CD8-positive, alpha-beta memory T cell (primary cell): Measurements from ENCODE around the gene AAGAB. TPM values are rescaled to one million over a fixed set of nuclear protein-coding genes. Genes with fewer than 3 reads are reported as not detected.

ENCODE experiments used
- CTCF ChIA-PET: fragments of 350-600 bp; sonication (Branson Sonifier 250); formaldehyde crosslinking; loops from one replicate; lab custom pipeline; 2021; ENCODE audit warnings: antibody characterized with exemption; lab: Charles Lee
- POLR2A ChIA-PET: fragments of 350-600 bp; sonication (Branson Sonifier 250); formaldehyde crosslinking; loops from one replicate; lab custom pipeline; 2021; ENCODE audit warnings: antibody characterized with exemption; lab: Charles Lee
- DNase-seq, 5 donors: peaks; one replicate each; pipeline versions ENCODE4 v3.0.0 to v3.0.0-alpha.2; 2020 to 2022; ENCODE audit warnings: mixed read lengths in 1 of 5
- H3K27ac ChIP-seq: one replicate; pipeline ENCODE4 v1.7.0; 2013; ENCODE audit warnings: low read depth, mild to moderate bottlenecking, low read length, moderate library complexity
- H3K27me3 ChIP-seq: 2 replicates; pipeline ENCODE4 v1.7.0; 2013; ENCODE audit warnings: low read length, mild to moderate bottlenecking; ENCODE audit not compliant: insufficient read depth, poor library complexity, severe bottlenecking
- H3K36me3 ChIP-seq: 2 replicates; pipeline ENCODE4 v1.7.0; 2013; ENCODE audit warnings: mild to moderate bottlenecking, low read length, moderate library complexity; ENCODE audit not compliant: insufficient read depth
- H3K4me1 ChIP-seq: 2 replicates; pipeline ENCODE4 v1.7.0; 2013; ENCODE audit warnings: mild to moderate bottlenecking, low read length, moderate library complexity; ENCODE audit not compliant: insufficient read depth
- H3K4me3 ChIP-seq: 2 replicates; pipeline ENCODE4 v1.7.0; 2013; ENCODE audit warnings: mild to moderate bottlenecking, low read length
- H3K9me3 ChIP-seq: 2 replicates; pipeline ENCODE4 v1.7.0; 2013; ENCODE audit warnings: mild to moderate bottlenecking, low read length
- H3K27ac Mint-ChIP-seq, 8 donors: one replicate each; pipeline ENCODE4 v1.8.0; 2020 to 2021; ENCODE audit warnings: mixed read lengths in 8 of 8, mild to moderate bottlenecking in 6 of 8, inconsistent platforms in 3 of 8, moderate library complexity in 3 of 8
- H3K27me3 Mint-ChIP-seq, 2 donors: one replicate each; pipeline ENCODE4 v1.8.0; 2020 to 2021; ENCODE audit warnings: mixed read lengths in 2 of 2, mild to moderate bottlenecking in 1 of 2, moderate library complexity in 1 of 2
- H3K36me3 Mint-ChIP-seq, 3 donors: one replicate each; pipeline ENCODE4 v1.8.0; 2020 to 2021; ENCODE audit warnings: mixed read lengths in 3 of 3, inconsistent platforms in 1 of 3, mild to moderate bottlenecking in 1 of 3
- H3K4me1 Mint-ChIP-seq, 3 donors: one replicate each; pipeline ENCODE4 v1.8.0; 2020 to 2021; ENCODE audit warnings: mixed read lengths in 3 of 3, inconsistent platforms in 1 of 3, mild to moderate bottlenecking in 1 of 3
- H3K4me3 Mint-ChIP-seq, 7 donors: one replicate each; pipeline ENCODE4 v1.8.0; 2020 to 2021; ENCODE audit warnings: mixed read lengths in 7 of 7, mild to moderate bottlenecking in 6 of 7, moderate library complexity in 4 of 7, inconsistent platforms in 2 of 7
- H3K9me3 Mint-ChIP-seq, 5 donors: one replicate each; pipeline ENCODE4 v1.8.0; 2020 to 2022; ENCODE audit warnings: mixed read lengths in 5 of 5, mild to moderate bottlenecking in 3 of 5, moderate library complexity in 2 of 5, inconsistent platforms in 1 of 5
- polyA plus RNA-seq: library from polyadenylated mRNA; unstranded; fragments of 300-500 nt; fragmentation: Illumina TruSeq; gene quantifications from one replicate; pipeline ENCODE4 v1.2.3, GENCODE V29; 2021
- total RNA-seq, 2 experiments: library from RNA; stranded (reverse); gene quantifications; one replicate each; pipeline ENCODE4 v1.2.3, GENCODE V29; 2021

The AAGAB gene
- total and polyA plus RNA-seq, 3 experiments from 2014 or later: 53.9 to 76.1 (median 66.6) TPM

DNA sequence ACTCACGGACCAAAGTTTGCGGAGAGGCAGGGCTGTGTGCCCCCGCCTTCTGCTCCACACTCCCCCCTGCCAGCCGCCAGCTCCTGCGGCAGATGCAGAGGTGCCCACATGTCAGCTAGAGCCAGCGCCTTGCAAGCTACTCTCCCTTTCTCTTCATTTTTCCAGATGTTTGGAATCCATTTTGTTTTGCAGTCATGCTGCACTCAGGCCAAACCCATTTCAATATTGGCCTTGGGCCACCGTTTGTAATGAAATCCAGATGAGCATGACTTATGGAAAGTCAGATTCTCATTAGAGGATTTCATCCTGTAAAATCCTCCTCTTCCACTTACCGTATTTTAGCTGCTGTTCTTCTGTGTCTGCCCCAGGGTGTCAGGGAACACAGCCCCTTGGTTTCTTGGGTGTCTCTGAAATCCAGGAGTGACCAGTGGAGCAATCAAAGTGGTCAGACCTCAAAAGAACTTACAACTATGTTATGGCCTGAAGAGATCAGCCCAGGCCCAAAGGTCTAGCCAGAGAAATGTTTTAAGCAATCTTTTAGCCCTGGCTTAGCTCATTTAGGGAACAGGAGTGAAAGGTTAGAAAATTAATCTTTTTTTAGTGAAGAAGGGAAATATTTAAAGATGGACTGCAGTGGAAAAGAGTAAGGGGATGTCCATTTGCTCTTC is 65.8 kb downstream of the AAGAB start:
- H3K27ac ChIP-seq: no peak overlapping the region
- Mint-ChIP-seq H3K27me3 (peaks cover 0 to 8% of the 10 kb centered on the region in 2 donors), H3K27ac (peak overlapping the region in 6 of 8 donors; percentile 7 to 66 (median 51)), H3K4me3 (no peak overlapping the region), H3K9me3 (no peaks in the 10 kb centered on the region), H3K36me3 (peaks cover 0 to 99% (median 13%) of the 10 kb centered on the region in 3 donors), H3K4me1 (peaks cover 13 to 17% (median 14%) of the 10 kb centered on the region in 3 donors)
- POLR2A ChIA-PET: interaction anchor here (0.5 kb wide), 1 partner anchor 106 kb away, joined by 6 read pairs; no protein-coding TSS in a partner anchor
- peaks cover 27% of the 10 kb centered on the region for H3K36me3 ChIP-seq
- H3K27me3 ChIP-seq: no peaks in the 10 kb centered on the region
- no peak overlapping the region for H3K4me3 ChIP-seq
- CTCF ChIA-PET: no interaction called here
- no peaks in the 10 kb centered on the region for H3K4me1 ChIP-seq
- DNase-seq: no peak
- H3K9me3 ChIP-seq: no peaks in the 10 kb centered on the region

DNA sequence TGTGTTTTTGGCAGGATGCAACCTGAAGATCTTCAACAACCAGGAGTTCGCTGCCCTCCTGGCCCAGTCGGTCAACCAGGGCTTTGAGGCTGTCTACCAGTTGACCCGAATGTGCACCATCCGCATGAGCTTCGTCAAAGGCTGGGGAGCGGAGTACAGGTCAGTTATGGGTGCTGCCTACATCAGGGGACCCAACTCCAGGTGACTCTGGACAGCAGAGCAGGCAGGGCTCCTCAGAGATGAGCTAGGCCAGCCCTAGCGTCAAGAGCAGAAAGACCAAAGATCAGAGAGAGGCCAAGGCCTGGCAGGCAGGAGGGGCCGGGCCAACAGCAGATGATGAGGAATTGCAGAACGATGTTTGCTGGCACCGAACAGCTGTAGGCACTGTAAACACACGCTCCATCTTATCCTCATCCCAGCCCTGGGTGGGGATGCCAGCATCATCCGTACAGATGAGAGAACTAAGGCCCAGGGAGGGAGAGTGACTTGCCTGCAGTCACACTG is 67.1 kb downstream of the AAGAB start:
- H3K4me1 ChIP-seq: no peaks in the 10 kb centered on the region
- POLR2A ChIA-PET: no interaction called here
- DNase-seq: no peak
- Mint-ChIP-seq H3K9me3 (no peaks in the 10 kb centered on the region), H3K36me3 (peaks cover 0 to 97% (median 12%) of the 10 kb centered on the region in 3 donors), H3K27me3 (peaks cover 0 to 8% of the 10 kb centered on the region in 2 donors), H3K27ac (peak overlapping the region in 2 of 8 donors; percentile 50 to 63), H3K4me1 (peaks cover 13 to 16% (median 14%) of the 10 kb centered on the region in 3 donors), H3K4me3 (no peak overlapping the region)
- H3K27me3 ChIP-seq: no peaks in the 10 kb centered on the region
- no peaks in the 10 kb centered on the region for H3K9me3 ChIP-seq
- CTCF ChIA-PET: no interaction called here
- H3K4me3 ChIP-seq: no peak overlapping the region
- no peak overlapping the region for H3K27ac ChIP-seq
- H3K36me3 ChIP-seq: peaks cover 28% of the 10 kb centered on the region

DNA sequence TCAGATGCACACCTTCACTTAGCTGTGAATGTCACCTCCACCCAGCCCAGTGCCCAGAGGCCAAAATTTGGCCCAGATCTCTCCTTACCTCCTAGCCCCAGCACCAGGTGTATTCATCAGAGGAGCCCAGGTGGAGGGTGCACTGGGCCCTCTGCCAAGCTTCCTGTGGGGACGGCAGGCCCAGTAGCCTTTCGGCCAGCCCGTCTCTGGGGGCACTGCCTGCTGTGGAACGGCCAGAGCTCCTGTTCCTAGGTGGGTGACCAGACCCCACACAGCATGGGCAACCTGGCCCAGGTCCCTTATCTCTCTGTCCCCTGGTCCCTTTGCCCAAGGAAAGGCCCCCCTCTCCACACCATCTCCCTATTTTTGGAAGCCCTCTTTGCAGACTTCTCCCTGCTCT is 67.8 kb downstream of the AAGAB start:
- Mint-ChIP-seq H3K4me3 (no peak overlapping the region), H3K9me3 (no peaks in the 10 kb centered on the region), H3K36me3 (peaks cover 0 to 97% (median 12%) of the 10 kb centered on the region in 3 donors), H3K4me1 (peaks cover 13 to 14% (median 14%) of the 10 kb centered on the region in 3 donors), H3K27me3 (peaks cover 0 to 8% of the 10 kb centered on the region in 2 donors), H3K27ac (peak overlapping the region in 7 of 8 donors; percentile 34 to 86 (median 66))
- DNase-seq: no peak
- Histone ChIP-seq H3K4me3 (no peak overlapping the region), H3K27ac (no peak overlapping the region), H3K36me3 (peaks cover 28% of the 10 kb centered on the region), H3K4me1 (no peaks in the 10 kb centered on the region), H3K27me3 (no peaks in the 10 kb centered on the region), H3K9me3 (no peaks in the 10 kb centered on the region)
- CTCF ChIA-PET: interaction anchor here (0.6 kb wide), 1 partner anchor 117 kb away, joined by 3 read pairs; no protein-coding TSS in a partner anchor
- POLR2A ChIA-PET: no interaction called here

DNA sequence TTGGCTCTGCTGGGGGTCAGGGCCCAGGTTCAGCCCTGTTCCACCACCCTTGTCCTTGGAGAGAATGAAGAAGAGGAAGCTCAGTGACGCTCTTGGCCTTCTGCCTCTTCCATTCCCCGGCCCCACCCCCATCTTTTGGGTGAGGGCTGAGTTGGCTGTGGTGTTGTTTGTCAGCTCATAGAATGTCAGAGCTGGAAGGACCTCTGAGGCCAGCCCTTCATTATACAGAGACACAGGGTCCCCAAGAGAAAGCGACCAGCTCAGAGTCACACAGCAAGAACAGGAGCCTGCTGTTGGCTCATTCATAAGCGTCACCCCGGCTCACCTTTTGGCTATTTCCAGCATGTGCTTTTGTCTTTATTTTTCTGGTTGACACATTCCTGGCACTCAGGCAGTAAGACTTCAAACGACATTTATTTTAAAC is 68.2 kb downstream of the AAGAB start:
- H3K9me3 ChIP-seq: no peaks in the 10 kb centered on the region
- H3K4me1 ChIP-seq: no peaks in the 10 kb centered on the region
- H3K27me3 Mint-ChIP-seq: peaks cover 0 to 8% of the 10 kb centered on the region in 2 donors
- CTCF ChIA-PET: interaction anchor here (0.6 kb wide), 1 partner anchor 117 kb away, joined by 3 read pairs; no protein-coding TSS in a partner anchor
- peaks cover 0 to 96% (median 12%) of the 10 kb centered on the region in 3 donors for H3K36me3 Mint-ChIP-seq
- no peak for DNase-seq
- peaks cover 13 to 14% (median 14%) of the 10 kb centered on the region in 3 donors for H3K4me1 Mint-ChIP-seq
- peak overlapping the region in 7 of 8 donors; percentile 20 to 92 (median 72) for H3K27ac Mint-ChIP-seq
- H3K9me3 Mint-ChIP-seq: no peaks in the 10 kb centered on the region
- no peak overlapping the region for H3K4me3 ChIP-seq
- H3K27me3 ChIP-seq: no peaks in the 10 kb centered on the region
- peaks cover 28% of the 10 kb centered on the region for H3K36me3 ChIP-seq
- no peak overlapping the region for H3K27ac ChIP-seq
- H3K4me3 Mint-ChIP-seq: no peak overlapping the region
- POLR2A ChIA-PET: no interaction called here

DNA sequence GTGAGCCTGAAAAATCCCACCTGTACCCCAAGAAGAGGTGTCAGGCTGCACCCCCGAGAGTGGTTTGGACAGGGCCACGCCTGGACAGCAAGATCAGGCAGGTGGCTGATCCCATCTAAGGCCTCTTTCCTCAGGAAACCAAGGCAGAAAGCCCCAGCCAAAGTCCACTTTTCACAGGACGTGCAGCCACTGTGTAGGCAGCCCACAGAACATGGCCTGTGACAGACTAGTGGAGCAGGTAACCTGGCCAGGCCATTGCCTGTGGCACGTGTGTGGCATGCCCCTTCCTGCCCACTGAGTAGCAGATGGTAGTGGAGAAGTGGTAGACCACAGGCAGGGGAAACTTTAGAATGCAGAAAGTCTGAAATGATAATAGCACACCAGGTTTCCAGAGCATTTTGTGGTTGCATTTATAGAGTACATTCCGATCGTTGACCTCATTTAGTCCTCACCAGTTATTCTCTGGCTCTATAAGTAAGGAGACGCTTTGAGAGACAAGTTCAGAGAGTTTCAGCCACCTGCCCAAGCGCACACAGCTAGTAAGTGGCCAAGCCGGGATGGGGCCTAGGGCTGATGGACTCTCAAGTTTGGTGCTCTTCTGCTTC is 68.7 kb downstream of the AAGAB start:
- no peak overlapping the region for H3K27ac ChIP-seq
- H3K36me3 Mint-ChIP-seq: peaks cover 0 to 95% (median 12%) of the 10 kb centered on the region in 3 donors
- peak overlapping the region in 7 of 8 donors; percentile 66 to 92 (median 73) for H3K27ac Mint-ChIP-seq
- no peak overlapping the region for H3K4me3 ChIP-seq
- peaks cover 0 to 8% of the 10 kb centered on the region in 2 donors for H3K27me3 Mint-ChIP-seq
- H3K4me1 Mint-ChIP-seq: peaks cover 13 to 14% (median 14%) of the 10 kb centered on the region in 3 donors
- ChIA-PET POLR2A (no interaction called here), CTCF (no interaction called here)
- no peaks in the 10 kb centered on the region for H3K27me3 ChIP-seq
- H3K4me1 ChIP-seq: no peaks in the 10 kb centered on the region
- no peak for DNase-seq
- peaks cover 28% of the 10 kb centered on the region for H3K36me3 ChIP-seq
- H3K9me3 ChIP-seq: no peaks in the 10 kb centered on the region
- H3K9me3 Mint-ChIP-seq: no peaks in the 10 kb centered on the region
- no peak overlapping the region for H3K4me3 Mint-ChIP-seq

DNA sequence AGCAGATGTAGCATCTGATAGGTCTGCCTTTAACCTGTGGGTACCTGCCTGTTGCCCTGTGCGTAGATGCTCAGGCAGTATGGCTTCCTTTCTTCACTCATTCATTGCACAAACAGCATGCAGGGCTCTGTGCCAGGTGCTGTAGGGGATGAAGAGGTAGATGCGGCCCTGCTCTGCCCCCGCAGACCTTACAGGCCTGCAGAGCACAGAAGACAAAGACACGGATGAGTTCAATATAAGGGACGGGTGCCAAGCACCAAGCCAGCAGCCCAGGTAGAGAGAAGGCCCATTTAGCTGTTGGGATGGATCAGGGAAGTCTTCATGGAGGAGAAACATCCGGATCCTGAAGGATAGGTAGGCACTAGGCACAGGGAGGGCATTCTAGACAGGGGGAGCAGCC is 69.4 kb downstream of the AAGAB start:
- H3K36me3 ChIP-seq: peaks cover 28% of the 10 kb centered on the region
- ChIA-PET CTCF (no interaction called here), POLR2A (no interaction called here)
- no peak for DNase-seq
- Mint-ChIP-seq H3K27ac (peak overlapping the region; percentile 66 to 92 (median 74)), H3K4me1 (peaks cover 13 to 14% (median 14%) of the 10 kb centered on the region in 3 donors), H3K27me3 (peaks cover 0 to 8% of the 10 kb centered on the region in 2 donors), H3K9me3 (no peaks in the 10 kb centered on the region), H3K4me3 (peak overlapping the region in 1 of 7 donors; percentile 0), H3K36me3 (peaks cover 0 to 95% (median 12%) of the 10 kb centered on the region in 3 donors)
- H3K9me3 ChIP-seq: no peaks in the 10 kb centered on the region
- H3K27me3 ChIP-seq: no peaks in the 10 kb centered on the region
- H3K4me3 ChIP-seq: no peak overlapping the region
- no peaks in the 10 kb centered on the region for H3K4me1 ChIP-seq
- H3K27ac ChIP-seq: no peak overlapping the region

DNA sequence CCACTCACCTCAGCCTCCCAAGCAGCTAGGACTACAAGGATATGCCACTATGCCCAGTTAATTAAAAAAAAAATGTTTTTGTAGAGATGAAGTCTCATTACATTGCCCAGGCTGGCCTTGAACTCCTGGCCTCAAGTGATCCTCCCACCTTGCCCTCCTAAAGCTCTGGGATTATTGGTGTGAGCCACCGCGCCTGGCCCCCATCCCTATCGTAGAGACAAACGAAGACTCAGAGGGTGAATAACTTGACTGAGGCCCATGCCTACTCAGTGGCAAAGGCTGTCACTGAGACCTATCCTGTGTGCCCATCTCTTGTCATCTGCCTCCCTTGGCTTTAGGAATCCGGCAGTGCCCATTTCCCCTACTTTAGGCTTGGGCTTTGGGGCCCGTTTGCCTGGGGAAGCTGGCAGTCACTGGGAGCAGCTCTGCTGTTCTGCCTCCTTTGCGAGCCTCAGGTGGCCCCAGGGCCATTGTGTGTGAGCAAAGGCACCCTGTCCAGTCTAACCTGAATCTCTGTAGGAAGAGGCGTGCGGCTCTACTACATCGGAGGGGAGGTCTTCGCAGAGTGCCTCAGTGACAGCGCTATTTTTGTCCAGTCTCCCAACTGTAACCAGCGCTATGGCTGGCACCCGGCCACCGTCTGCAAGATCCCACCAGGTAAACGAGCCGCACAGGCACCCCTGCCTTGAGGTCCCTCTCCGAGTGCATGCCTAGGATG is 70.1 kb downstream of the AAGAB start:
- H3K27me3 ChIP-seq: no peaks in the 10 kb centered on the region

More for the DNA sequence above, 70.1 kb downstream of the AAGAB start:
- H3K36me3 Mint-ChIP-seq: peaks cover 0 to 95% (median 12%) of the 10 kb centered on the region in 3 donors
- no peaks in the 10 kb centered on the region for H3K9me3 ChIP-seq
- H3K4me1 ChIP-seq: no peaks in the 10 kb centered on the region
- no peaks in the 10 kb centered on the region for H3K9me3 Mint-ChIP-seq
- peak overlapping the region in 2 of 8 donors; percentile 66 to 71 for H3K27ac Mint-ChIP-seq
- no peak overlapping the region for H3K27ac ChIP-seq
- ChIA-PET POLR2A (interaction anchor here (0.7 kb wide), 1 partner anchor 78 kb away, joined by 5 read pairs; no protein-coding TSS in a partner anchor), CTCF (no interaction called here)
- H3K4me3 Mint-ChIP-seq: no peak overlapping the region
- H3K4me3 ChIP-seq: no peak overlapping the region
- no peak for DNase-seq
- H3K4me1 Mint-ChIP-seq: peaks cover 13 to 17% (median 14%) of the 10 kb centered on the region in 3 donors
- peaks cover 0 to 7% of the 10 kb centered on the region in 2 donors for H3K27me3 Mint-ChIP-seq
- H3K36me3 ChIP-seq: peaks cover 23% of the 10 kb centered on the region
